CD4-positive, alpha-beta T cell treated with Interferon gamma for 1 hour (primary cell): ENCODE data around the gene OR52H1.
"Not testable (repeated sequence)": the region's sequence is repeated elsewhere in the genome, so short reads cannot be mapped to it uniquely, and the experiment has no call there.

Source experiments
- DNase-seq: peaks from one replicate; pipeline ENCODE4 v3.0.0-alpha.2; 2020

Gene OR52H1

GRCh38 chr11:5548440-5548839, at the start of gene OR52H1:
TSS of gene OR52H1 (minus strand) at chr11:5548540. CDS start at chr11:5545505, 3,035 bp downstream.
- DNase-seq = no peak

GRCh38 chr11:5597953-5598352, 49.6 kb upstream of the OR52H1 start:
- DNase-seq = no peak

GRCh38 chr11:5596607-5597201, 48.4 kb upstream of the OR52H1 start, which contains the start of gene TRIM6:
TSS of gene TRIM6 (plus strand) at chr11:5596637. CDS start at chr11:5596898, 261 bp downstream.
- peak; percentile 14 for DNase-seq

- DNase-seq = no peak
Measured at GRCh38 chr11:5593146-5593545, 44.8 kb upstream of the OR52H1 start.

GRCh38 chr11:5592615-5593014, 44.3 kb upstream of the OR52H1 start:
- DNase-seq = no peak

- DNase-seq = no peak
Measured at GRCh38 chr11:5591613-5592012, 43.3 kb upstream of the OR52H1 start.

GRCh38 chr11:5589906-5590305, 41.6 kb upstream of the OR52H1 start:
- DNase-seq = not testable (repeated sequence)

- not testable (repeated sequence) for DNase-seq
Measured at GRCh38 chr11:5584458-5584857, 36.1 kb upstream of the OR52H1 start.

GRCh38 chr11:5581014-5581413, 32.7 kb upstream of the OR52H1 start:
- DNase-seq = no peak

GRCh38 chr11:5580577-5580976, 32.2 kb upstream of the OR52H1 start, which contains the start of gene OR52B6:
TSS of gene OR52B6 (plus strand) at chr11:5580877. CDS start at chr11:5580877, 0 bp downstream.
- no peak for DNase-seq

- no peak for DNase-seq
Measured at GRCh38 chr11:5577101-5577500, 28.8 kb upstream of the OR52H1 start.

- no peak for DNase-seq
Measured at GRCh38 chr11:5575152-5575551, 26.8 kb upstream of the OR52H1 start.

GRCh38 chr11:5574654-5575053, 26.3 kb upstream of the OR52H1 start:
- no peak for DNase-seq

- no peak for DNase-seq
Measured at GRCh38 chr11:5564259-5565019, 16.1 kb upstream of the OR52H1 start.

- no peak for DNase-seq
Measured at GRCh38 chr11:5557751-5558150, 9.4 kb upstream of the OR52H1 start.

- DNase-seq = no peak
Measured at GRCh38 chr11:5556596-5557188, 8.4 kb upstream of the OR52H1 start.

- DNase-seq = no peak
Measured at GRCh38 chr11:5553343-5553742, 5.0 kb upstream of the OR52H1 start.

- DNase-seq = no peak
Measured at GRCh38 chr11:5550440-5551095, 2.2 kb upstream of the OR52H1 start.

- DNase-seq = no peak
Measured at GRCh38 chr11:5547982-5548381, 358 bp downstream of the OR52H1 start.

- DNase-seq = no peak
Measured at GRCh38 chr11:5546457-5546856, 1.9 kb downstream of the OR52H1 start.

GRCh38 chr11:5541427-5541826, 6.9 kb downstream of the OR52H1 start:
- DNase-seq = no peak

- no peak for DNase-seq
Measured at GRCh38 chr11:5536482-5536881, 11.9 kb downstream of the OR52H1 start.

- DNase-seq = no peak
Measured at GRCh38 chr11:5534046-5534445, 14.3 kb downstream of the OR52H1 start.
